Measurements from ENCODE around the gene CACNA1C. TPM values are rescaled to one million over a fixed set of nuclear protein-coding genes. Genes with fewer than 3 reads are reported as not detected.

CACNA1C gene
- total RNA-seq, 1 donor from 2014 or later, result 0.02 TPM

GRCh38 chr12:2205996-2206395 is 153.2 kb downstream of the CACNA1C start:
- DNase-seq (no peak), ATAC-seq (ENCODE audit: low read depth) (no peak)
- H3K4me1 Mint-ChIP-seq, result no peaks in the 10 kb centered on the region
- intact Hi-C loops (cut with micrococcal nuclease), result no loop called here
- CTCF ChIA-PET, result no interaction called here
- H3K9me3 Mint-ChIP-seq, result no peaks in the 10 kb centered on the region
- no peak overlapping the region for H3K27ac Mint-ChIP-seq
- no peak for TF ChIP-seq CTCF (IDR thresholded peaks at IDR 0.05)
- no peaks in the 10 kb centered on the region for H3K36me3 Mint-ChIP-seq (ENCODE audit: low read depth)
- no peak overlapping the region for H3K4me3 Mint-ChIP-seq
- POLR2A ChIA-PET, result no interaction called here
- H3K27me3 Mint-ChIP-seq, result no peaks in the 10 kb centered on the region

GRCh38 chr12:2208837-2209635 is 156.2 kb downstream of the CACNA1C start:
- ATAC-seq (ENCODE audit: low read depth) (no peak), DNase-seq (no peak)
- POLR2A ChIA-PET, result no interaction called here
- no peak overlapping the region for H3K27ac Mint-ChIP-seq
- CTCF ChIA-PET, result interaction anchor here (0.6 kb wide), 1 partner anchor 1395 kb away, joined by 3 read pairs; no protein-coding TSS in a partner anchor
- no peaks in the 10 kb centered on the region for H3K4me1 Mint-ChIP-seq
- H3K9me3 Mint-ChIP-seq, result no peaks in the 10 kb centered on the region
- no peak for TF ChIP-seq CTCF (IDR thresholded peaks at IDR 0.05)
- H3K36me3 Mint-ChIP-seq (ENCODE audit: low read depth), result no peaks in the 10 kb centered on the region
- intact Hi-C loops (cut with micrococcal nuclease), result no loop called here
- peaks cover 5% of the 10 kb centered on the region for H3K27me3 Mint-ChIP-seq
- no peak overlapping the region for H3K4me3 Mint-ChIP-seq

GRCh38 chr12:2211119-2211518 is 158.3 kb downstream of the CACNA1C start:
- H3K4me1 Mint-ChIP-seq, result no peaks in the 10 kb centered on the region
- ChIA-PET POLR2A (no interaction called here), CTCF (no interaction called here)
- H3K27ac Mint-ChIP-seq, result no peak overlapping the region
- DNase-seq (no peak), ATAC-seq (ENCODE audit: low read depth) (no peak)
- H3K36me3 Mint-ChIP-seq (ENCODE audit: low read depth), result no peaks in the 10 kb centered on the region
- H3K9me3 Mint-ChIP-seq, result no peaks in the 10 kb centered on the region
- peaks cover 10% of the 10 kb centered on the region for H3K27me3 Mint-ChIP-seq
- intact Hi-C loops (cut with micrococcal nuclease), result no loop called here
- no peak for TF ChIP-seq CTCF (IDR thresholded peaks at IDR 0.05)
- H3K4me3 Mint-ChIP-seq, result no peak overlapping the region

GRCh38 chr12:2212537-2212936 is 159.8 kb downstream of the CACNA1C start:
- ATAC-seq (ENCODE audit: low read depth), result no peak

More at GRCh38 chr12:2212537-2212936, 159.8 kb downstream of the CACNA1C start:
- Mint-ChIP-seq H3K27ac (no peak overlapping the region), H3K4me1 (no peaks in the 10 kb centered on the region), H3K36me3 (ENCODE audit: low read depth) (no peaks in the 10 kb centered on the region), H3K9me3 (no peaks in the 10 kb centered on the region), H3K27me3 (peaks cover 10% of the 10 kb centered on the region), H3K4me3 (no peak overlapping the region)
- CTCF ChIA-PET, result no interaction called here
- no peak for DNase-seq
- TF ChIP-seq CTCF (IDR thresholded peaks at IDR 0.05), result no peak
- intact Hi-C loops (cut with micrococcal nuclease), result no loop called here
- POLR2A ChIA-PET, result no interaction called here

All from activated B cell treated with CpG ODN at 0.5 μM for 24 hours (primary cell).